Kidney (tissue), 14 donors: Measurements from ENCODE around the gene DOCK10. TPM values are rescaled to one million over a fixed set of nuclear protein-coding genes. Genes with fewer than 3 reads are reported as not detected.

Experiments
- DNase-seq, 5 donors: peaks; one replicate each; pipeline ENCODE4 v3.0.0-alpha.2; 2013 to 2020
- FAIRE-seq: peaks from 2 replicates; lab custom pipeline; 2012; peaks lifted over from hg19 to GRCh38; lab: Jason Lieb, UNC
- H3K27ac ChIP-seq, 2 donors: one replicate each; pipeline ENCODE4 v1.7.0; 2013; ENCODE audit warnings: low read depth in 2 of 2, low read length in 2 of 2, inconsistent platforms in 1 of 2
- H3K27me3 ChIP-seq: one replicate; pipeline ENCODE4 v1.7.1; 2013; ENCODE audit warnings: low read length, inconsistent platforms; ENCODE audit not compliant: control insufficient read depth, insufficient read depth
- H3K36me3 ChIP-seq, 3 donors: one replicate each; pipeline versions ENCODE4 v1.7.0 to v1.7.1; 2013; ENCODE audit warnings: low read length in 3 of 3, control low read depth in 1 of 3, inconsistent platforms in 1 of 3; ENCODE audit not compliant: insufficient read depth in 3 of 3, control insufficient read depth in 2 of 3
- H3K4me1 ChIP-seq, 3 donors: one replicate each; pipeline versions ENCODE4 v1.7.0 to v1.7.1; 2013; ENCODE audit warnings: low read length in 3 of 3, inconsistent platforms in 1 of 3, low read depth in 1 of 3; ENCODE audit not compliant: control insufficient read depth in 2 of 3, insufficient read depth in 2 of 3
- H3K4me3 ChIP-seq, 3 donors: one replicate each; pipeline versions ENCODE4 v1.7.0 to v1.8.1; 2013; ENCODE audit warnings: low read length in 3 of 3, control low read depth in 1 of 3, inconsistent platforms in 1 of 3
- H3K9ac ChIP-seq, 3 donors: one replicate each; pipeline versions ENCODE4 v1.7.0 to v1.7.1; 2013; ENCODE audit warnings: low read length in 3 of 3, control low read depth in 1 of 3, inconsistent platforms in 1 of 3
- H3K9me3 ChIP-seq, 3 donors: one replicate each; pipeline versions ENCODE4 v1.7.0 to v1.7.1; 2013; ENCODE audit warnings: low read length in 3 of 3, control low read depth in 1 of 3, inconsistent platforms in 1 of 3; ENCODE audit not compliant: control insufficient read depth in 2 of 3, insufficient read depth in 1 of 3
- CTCF ChIP-seq: IDR thresholded peaks from 3 replicates; pipeline ENCODE4 v1.5.1; 2012; ENCODE audit warnings: mild to moderate bottlenecking, moderate library complexity, borderline replicate concordance; ENCODE audit not compliant: insufficient read depth; ENCODE audit errors: extremely low read depth
- intact Hi-C: fragments of 100-400 bp; cut with DNase I; formaldehyde crosslinking; loops from one replicate; pipeline ENCODE4 v1.11.1; 2022
- polyA plus RNA-seq: library from polyadenylated mRNA; stranded (reverse); fragments of 350-450 nt; fragmentation: Illumina TruSeq; extraction: RNeasy Lipid Tissue Mini Kit (QIAGEN cat#74804); gene quantifications from one replicate; pipeline ENCODE4 v1.2.3, GENCODE V29; 2014; ENCODE audit warnings: low read depth, low replicate concordance; ENCODE audit not compliant: insufficient read depth
- total RNA-seq: library from RNA; stranded (reverse); fragmentation: NEBNext Ultra II Directional; extraction: Animal tissue kit (Norgen Biotek cat#: 25700); gene quantifications from one replicate; pipeline ENCODE4 v1.2.1, GENCODE V29; 2021
- donor health status: control.
- donor health status: control.
- donor health status: control.
- donor health status: control.
- donor health status: control.
- donor health status: DM: yes; HTN: yes; CAD: no.
- donor health status: Normal renal cell carcinoma (clear cell type).

DOCK10 gene
- total and polyA plus RNA-seq, 2 donors from 2014 or later: 2.1 to 33.8 TPM

GRCh38 chr2:224882291-224883171 lies 159.7 kb downstream of the DOCK10 start:
- TF ChIP-seq CTCF: no peak
- Histone ChIP-seq H3K4me1 (no peaks in the 10 kb centered on the region), H3K36me3 (no peaks in the 10 kb centered on the region), H3K4me3 (no peak overlapping the region), H3K9ac (no peak overlapping the region), H3K27me3 (no peaks in the 10 kb centered on the region), H3K27ac (no peak overlapping the region), H3K9me3 (no peaks in the 10 kb centered on the region)
- DNase-seq: no peak
- no peak for FAIRE-seq
- intact Hi-C loops: no loop called here

GRCh38 chr2:224881846-224882245 lies 160.4 kb downstream of the DOCK10 start:
- no peak for TF ChIP-seq CTCF

GRCh38 chr2:224876522-224876921 lies 165.7 kb downstream of the DOCK10 start:
- H3K4me1 ChIP-seq: no peaks in the 10 kb centered on the region
- intact Hi-C loops: no loop called here
- FAIRE-seq: no peak
- H3K36me3 ChIP-seq: no peaks in the 10 kb centered on the region
- no peak for DNase-seq
- no peak overlapping the region for H3K4me3 ChIP-seq
- H3K9ac ChIP-seq: no peak overlapping the region
- no peak overlapping the region for H3K27ac ChIP-seq
- TF ChIP-seq CTCF: no peak
- H3K9me3 ChIP-seq: no peaks in the 10 kb centered on the region
- H3K27me3 ChIP-seq: no peaks in the 10 kb centered on the region

More at GRCh38 chr2:224881846-224882245, 160.4 kb downstream of the DOCK10 start:
- Histone ChIP-seq H3K27ac (no peak overlapping the region), H3K9ac (no peak overlapping the region), H3K4me3 (no peak overlapping the region), H3K4me1 (no peaks in the 10 kb centered on the region), H3K36me3 (no peaks in the 10 kb centered on the region), H3K27me3 (no peaks in the 10 kb centered on the region), H3K9me3 (no peaks in the 10 kb centered on the region)
- intact Hi-C loops: no loop called here
- FAIRE-seq: no peak
- DNase-seq: no peak
